GM12891 (cell line): ENCODE measurements around the gene GAA. TPM values are rescaled to one million over a fixed set of nuclear protein-coding genes. Genes with fewer than 3 reads are reported as not detected.

Experiments
- DNase-seq: peaks from one replicate; pipeline ENCODE4 v3.0.0; 2011; ENCODE audit warnings: low spot score; ENCODE audit not compliant: insufficient read length
- FAIRE-seq: peaks from 2 replicates; lab custom pipeline; 2011; peaks lifted over from hg19 to GRCh38; lab: Jason Lieb, UNC
- PAX5 ChIP-seq: IDR thresholded peaks from 2 replicates; pipeline ENCODE4 v1.6.1; 2011; ENCODE audit warnings: low read length, moderate library complexity, mild to moderate bottlenecking; ENCODE audit not compliant: insufficient read depth, severe bottlenecking
- POLR2A ChIP-seq: IDR thresholded peaks from 2 replicates; pipeline ENCODE4 v1.6.1; 2011; ENCODE audit warnings: low read depth, low read length, control low read depth
- POLR2AphosphoS5 ChIP-seq: IDR thresholded peaks from 2 replicates; pipeline ENCODE4 v1.6.1; 2011; ENCODE audit warnings: low read depth, low read length, control low read depth
- POU2F2 ChIP-seq: IDR thresholded peaks from 2 replicates; pipeline ENCODE4 v1.6.1; 2011; ENCODE audit warnings: low read depth, mild to moderate bottlenecking, control low read depth, low read length, moderate library complexity
- SPI1 ChIP-seq: IDR thresholded peaks from 2 replicates; pipeline ENCODE4 v1.6.1; 2011; ENCODE audit warnings: low read depth, low read length, control low read depth
- TAF1 ChIP-seq: IDR thresholded peaks from 2 replicates; pipeline ENCODE4 v1.6.1; 2011; ENCODE audit warnings: low read depth, low read length, control low read depth
- polyA plus RNA-seq: library from polyadenylated mRNA; unstranded; fragments of >200 nt; gene quantifications from one replicate; pipeline ENCODE4 v1.2.1, GENCODE V29; 2012; ENCODE audit warnings: low read depth, missing spikeins, inconsistent platforms; ENCODE audit not compliant: missing spikeins

Gene GAA
- polyA plus RNA-seq: 6.9 TPM

DNA sequence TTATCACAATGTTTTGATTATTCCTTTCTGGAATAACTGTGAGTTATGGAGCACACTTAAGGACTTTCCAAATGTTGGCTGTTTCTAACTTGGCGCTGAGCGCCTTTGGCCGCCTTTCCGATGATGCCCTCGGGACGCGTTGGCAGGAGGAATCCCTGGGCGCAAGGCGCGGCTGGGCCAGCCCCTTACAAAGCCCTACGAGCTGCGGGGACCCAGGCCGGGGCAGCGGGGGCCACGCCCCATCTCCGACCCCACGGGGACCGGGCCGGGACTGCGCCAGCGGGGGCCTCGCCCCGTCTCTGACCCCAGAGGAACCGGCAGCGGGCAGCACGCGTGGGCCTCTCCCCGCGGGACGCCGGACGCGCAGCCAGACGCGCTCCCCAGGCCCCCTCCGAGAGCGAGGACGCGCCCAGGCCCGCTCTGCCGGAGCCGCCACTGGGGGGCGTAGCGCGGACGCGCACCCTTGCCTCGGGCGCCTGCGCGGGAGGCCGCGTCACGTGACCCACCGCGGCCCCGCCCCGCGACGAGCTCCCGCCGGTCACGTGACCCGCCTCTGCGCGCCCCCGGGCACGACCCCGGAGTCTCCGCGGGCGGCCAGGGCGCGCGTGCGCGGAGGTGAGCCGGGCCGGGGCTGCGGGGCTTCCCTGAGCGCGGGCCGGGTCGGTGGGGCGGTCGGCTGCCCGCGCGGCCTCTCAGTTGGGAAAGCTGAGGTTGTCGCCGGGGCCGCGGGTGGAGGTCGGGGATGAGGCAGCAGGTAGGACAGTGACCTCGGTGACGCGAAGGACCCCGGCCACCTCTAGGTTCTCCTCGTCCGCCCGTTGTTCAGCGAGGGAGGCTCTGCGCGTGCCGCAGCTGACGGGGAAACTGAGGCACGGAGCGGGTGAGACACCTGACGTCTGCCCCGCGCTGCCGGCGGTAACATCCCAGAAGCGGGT is at the start of gene GAA:
GAA (plus strand) TSS at position 571 of the 935 bp plus-strand sequence. CDS start 3,006 bp downstream, outside the sequence.
- TF ChIP-seq PAX5 (no peak), POLR2A (no peak), POLR2AphosphoS5 (no peak), SPI1 (no peak), TAF1 (no peak), POU2F2 (no peak)
- DNase-seq (peak; percentile 100), FAIRE-seq (peak; percentile 99)

DNA sequence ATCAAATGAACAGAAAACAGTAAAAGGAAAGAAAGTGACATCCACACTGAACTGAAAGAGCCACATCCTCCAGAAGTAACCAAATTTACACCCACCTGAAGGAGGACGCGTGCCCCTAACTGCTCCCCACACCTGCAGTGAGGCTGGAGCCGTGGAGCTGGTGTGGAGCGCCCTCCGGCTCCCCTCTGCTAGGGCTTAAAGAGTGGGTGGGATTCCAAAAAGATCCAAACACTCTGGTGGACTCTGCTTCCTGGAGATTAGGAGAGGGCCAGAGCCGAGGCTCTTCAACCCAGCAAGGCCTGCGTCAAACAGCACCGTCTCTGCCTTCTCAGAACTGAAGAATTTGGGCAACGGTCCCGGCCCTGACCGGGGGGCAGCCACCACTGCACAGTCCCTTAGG is 49.7 kb upstream of the GAA start:
- no peak for FAIRE-seq
- no peak for DNase-seq
- no peak for TF ChIP-seq POLR2AphosphoS5
- no peak for TF ChIP-seq POU2F2
- TF ChIP-seq SPI1: no peak
- no peak for TF ChIP-seq TAF1
- TF ChIP-seq PAX5: no peak
- no peak for TF ChIP-seq POLR2A

DNA sequence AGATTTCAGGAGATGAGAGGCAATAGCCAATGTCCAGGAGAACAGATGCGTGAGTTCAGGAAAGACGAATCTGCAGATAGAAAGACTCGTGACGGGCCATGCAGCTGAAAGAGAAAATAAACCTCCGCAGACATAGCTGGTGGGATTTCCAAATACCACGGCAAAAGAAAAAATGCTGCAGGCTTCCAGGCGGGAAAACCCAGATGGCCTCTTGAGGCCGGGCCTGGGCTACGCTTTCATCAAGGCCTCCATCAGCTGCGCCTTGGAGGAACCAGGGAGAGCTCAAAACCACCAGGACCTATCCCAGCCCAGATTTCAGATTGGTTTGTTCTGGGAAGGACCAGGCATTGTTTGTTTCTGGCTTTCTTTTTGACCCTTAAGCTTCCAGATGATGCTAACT is 48.3 kb upstream of the GAA start:
- no peak for FAIRE-seq
- DNase-seq: no peak
- TF ChIP-seq TAF1: no peak
- no peak for TF ChIP-seq POLR2A
- no peak for TF ChIP-seq POLR2AphosphoS5
- TF ChIP-seq PAX5: no peak
- no peak for TF ChIP-seq POU2F2
- TF ChIP-seq SPI1: no peak

DNA sequence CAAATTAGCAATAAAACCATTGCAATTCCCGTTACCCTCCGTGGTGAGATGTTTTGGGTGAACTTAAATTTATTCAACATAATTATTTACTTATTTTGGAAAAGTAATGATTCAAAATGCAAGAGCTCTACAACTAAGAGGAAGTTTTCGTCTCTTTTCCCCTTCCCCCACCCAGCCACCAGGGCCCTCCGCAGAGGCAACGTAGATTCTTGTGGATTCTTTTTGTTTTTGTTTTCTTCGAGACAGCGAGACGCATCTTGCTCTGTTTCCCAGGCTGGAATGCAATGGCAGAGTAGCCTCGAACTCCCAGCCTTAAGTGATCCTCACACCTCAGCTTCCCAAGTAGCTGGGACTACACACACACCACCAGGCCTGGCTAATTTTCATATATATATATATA is 45.8 kb upstream of the GAA start:
- FAIRE-seq: no peak
- TF ChIP-seq POLR2AphosphoS5 (no peak), PAX5 (no peak), TAF1 (no peak), POLR2A (no peak), SPI1 (no peak), POU2F2 (no peak)
- no peak for DNase-seq

DNA sequence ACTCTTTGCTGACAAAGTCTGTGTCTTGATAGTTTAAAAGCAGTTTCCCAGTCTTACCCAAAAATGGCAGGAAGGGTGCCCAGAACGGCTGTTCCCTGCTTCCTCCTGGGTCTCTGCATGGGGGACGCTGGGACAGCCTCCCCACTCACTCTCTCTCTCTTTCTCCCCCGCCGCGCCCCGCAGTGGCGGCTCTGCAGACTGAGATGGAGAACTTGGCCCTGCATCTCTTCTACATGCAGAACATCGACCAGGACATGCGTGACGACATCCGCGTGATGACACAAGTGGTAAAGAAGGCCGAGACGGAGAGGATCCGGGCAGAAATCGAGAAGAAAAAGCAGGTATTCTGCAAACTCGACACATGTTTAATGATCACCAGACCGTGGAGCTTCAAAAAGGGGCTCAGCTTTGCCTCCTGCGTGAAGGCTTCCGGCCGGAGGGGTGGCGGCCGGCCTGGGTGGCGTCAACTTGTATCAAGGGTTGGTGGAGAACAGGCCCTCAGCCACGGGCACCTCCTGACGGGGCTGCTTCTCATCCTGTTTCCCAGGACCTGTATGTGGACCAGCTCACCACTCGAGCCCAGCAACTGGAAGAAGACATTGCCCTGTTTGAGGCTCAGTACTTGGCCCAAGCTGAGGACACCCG is 42.9 kb upstream of the GAA start:
- TF ChIP-seq SPI1 (no peak), TAF1 (no peak), POLR2A (no peak), PAX5 (no peak), POLR2AphosphoS5 (no peak), POU2F2 (no peak)
- DNase-seq: no peak
- FAIRE-seq: no peak

DNA sequence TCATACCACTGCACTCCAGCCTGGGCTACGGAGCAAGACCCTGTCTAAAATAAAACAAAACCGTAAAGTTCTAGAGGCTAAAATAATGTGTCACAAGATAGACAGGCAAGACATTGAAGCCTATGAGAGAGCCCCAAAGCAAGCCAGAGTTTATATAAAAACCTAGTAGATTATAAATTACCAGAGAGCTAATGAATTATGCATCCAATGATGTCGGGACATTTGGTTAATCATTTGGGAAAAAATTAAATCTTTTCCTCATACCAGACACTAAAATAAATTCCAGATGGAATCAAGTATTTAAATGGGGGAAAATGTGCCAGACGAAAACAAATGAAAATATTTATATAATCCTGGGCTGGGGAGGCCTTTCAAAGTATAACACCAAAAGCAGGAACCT is 40.7 kb upstream of the GAA start:
- DNase-seq: no peak
- TF ChIP-seq POLR2A: no peak
- no peak for FAIRE-seq

DNA sequence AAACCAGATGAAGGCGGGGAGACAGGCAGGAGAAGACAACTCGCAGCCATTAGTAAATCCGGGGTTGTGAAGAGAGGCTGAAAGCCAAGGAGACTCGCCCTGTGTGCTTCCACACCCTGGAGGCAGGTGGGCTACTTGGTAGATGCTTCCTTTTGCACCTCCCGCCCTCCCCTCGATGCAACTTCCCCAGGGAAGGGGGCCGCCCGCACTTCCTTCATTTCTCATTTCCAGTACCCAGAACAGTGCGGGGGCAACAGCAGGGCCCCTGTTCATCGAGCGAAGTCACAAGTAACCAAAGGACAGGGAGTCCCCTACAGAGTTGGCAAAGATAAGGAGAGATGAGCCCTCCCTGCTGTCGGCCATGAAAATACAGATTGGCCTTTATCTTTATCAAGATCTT is 40.0 kb upstream of the GAA start:
- no peak for TF ChIP-seq TAF1
- TF ChIP-seq POU2F2: no peak
- TF ChIP-seq POLR2A: no peak
- no peak for TF ChIP-seq PAX5
- TF ChIP-seq SPI1: no peak
- no peak for TF ChIP-seq POLR2AphosphoS5
- no peak for FAIRE-seq
- DNase-seq: no peak

DNA sequence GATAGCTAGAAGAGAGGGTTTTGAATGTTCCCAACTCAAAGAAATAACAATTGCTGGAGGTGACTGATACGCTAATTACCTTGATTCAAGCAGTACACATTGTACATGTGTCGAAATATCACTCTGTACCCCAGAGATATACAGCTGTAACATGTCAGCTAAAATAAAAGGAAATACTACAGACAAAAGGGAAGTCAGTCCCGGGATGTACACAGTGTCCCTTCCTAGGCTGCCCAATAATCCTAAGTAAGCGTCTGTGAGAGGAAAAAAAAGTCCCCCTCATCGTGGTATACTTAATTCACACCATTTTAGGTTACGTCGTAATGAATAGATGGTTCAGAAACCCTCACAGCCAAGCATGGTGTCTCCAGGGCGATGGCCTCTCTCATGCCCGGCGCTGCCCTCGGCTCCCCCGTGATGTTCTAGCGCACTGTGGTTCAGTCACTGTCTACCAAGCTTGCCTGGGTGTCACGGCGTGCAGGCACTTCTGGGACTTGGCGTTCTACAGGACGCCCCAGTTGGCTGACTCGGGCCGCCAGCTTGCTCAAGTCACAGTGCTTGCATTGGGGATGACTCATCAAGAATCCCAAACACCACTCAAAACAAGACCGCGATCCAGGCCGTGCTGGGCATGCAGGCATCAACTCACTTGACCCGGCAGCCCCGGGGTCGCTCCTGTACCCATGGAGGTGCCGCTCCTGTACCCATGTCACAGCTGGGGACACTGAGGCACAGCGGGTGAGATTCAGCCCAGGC is 37.4 kb upstream of the GAA start:
- no peak for FAIRE-seq
- no peak for DNase-seq
- TF ChIP-seq PAX5: no peak
- no peak for TF ChIP-seq POLR2A
- no peak for TF ChIP-seq SPI1
- no peak for TF ChIP-seq POLR2AphosphoS5
- TF ChIP-seq TAF1: no peak
- no peak for TF ChIP-seq POU2F2

DNA sequence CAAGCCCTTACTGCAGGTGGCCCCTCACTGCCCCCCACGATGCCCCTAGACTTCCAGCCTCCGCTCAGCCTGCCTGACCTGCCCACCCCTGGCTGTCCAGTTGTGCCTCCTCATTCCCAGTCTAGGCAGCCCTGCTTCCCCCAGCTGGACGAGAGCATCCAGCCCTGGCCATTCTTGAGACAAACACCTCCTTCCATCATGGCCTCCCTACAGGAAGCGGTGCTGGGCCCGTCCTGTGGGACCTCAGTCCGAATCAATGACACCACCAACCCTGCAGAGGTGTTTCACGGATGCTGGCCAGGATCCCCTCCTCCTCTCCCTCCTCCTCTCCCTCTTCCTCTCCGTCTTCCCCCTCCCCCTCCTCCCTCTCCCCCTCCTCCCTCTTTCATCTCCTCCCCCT is 36.7 kb upstream of the GAA start:
- no peak for FAIRE-seq
- no peak for DNase-seq
- TF ChIP-seq PAX5 (no peak), POLR2A (no peak), POU2F2 (no peak)

DNA sequence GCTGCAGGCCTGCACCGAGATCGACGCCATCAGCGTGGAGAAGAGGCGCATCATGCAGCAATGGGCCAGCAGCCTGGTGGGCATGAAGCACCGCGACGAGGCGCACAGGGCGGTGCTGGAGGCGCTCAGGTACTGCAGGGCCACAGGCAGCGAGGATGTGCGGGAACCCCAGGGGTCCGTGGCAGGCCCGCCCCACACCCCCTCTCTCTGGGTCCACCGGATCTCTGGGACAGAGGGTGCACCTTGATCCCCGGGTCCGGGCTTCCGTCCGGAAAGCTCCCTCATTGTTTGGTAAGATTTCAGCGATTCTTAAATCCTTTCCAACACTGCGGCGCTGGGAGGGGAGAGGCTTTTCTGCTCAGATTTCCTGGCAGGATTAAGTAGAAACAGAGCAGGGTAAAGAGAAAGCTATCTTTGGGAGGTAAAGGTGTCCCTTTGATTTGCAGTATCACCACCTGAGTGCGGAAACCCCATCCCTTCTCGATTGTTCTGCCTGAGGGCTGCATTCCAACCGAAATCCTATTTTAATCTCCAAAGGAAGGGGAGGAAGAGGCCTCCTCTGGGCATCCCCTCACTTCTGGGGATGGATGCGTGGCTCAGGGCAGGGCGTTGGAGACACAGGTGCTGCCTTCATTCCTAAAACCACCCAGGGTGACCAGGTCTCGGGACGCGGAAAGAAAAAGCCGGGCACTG is 35.8 kb upstream of the GAA start:
- TF ChIP-seq SPI1 (no peak), TAF1 (no peak), PAX5 (no peak), POU2F2 (no peak), POLR2AphosphoS5 (no peak), POLR2A (no peak)
- DNase-seq (no peak), FAIRE-seq (no peak)
